SU-DHL-6 (cell line): Measurements from ENCODE around the gene FBXL13.

Experiments used
- H2AFZ ChIP-seq: fragments of 200-600 bp; sonication (generic); 2 replicates; pipeline ENCODE4 v1.6.1; 2014; ENCODE audit warnings: low read depth, mild to moderate bottlenecking, moderate library complexity, mixed read lengths, antibody characterized with exemption, low read length; ENCODE audit not compliant: severe bottlenecking
- H3F3A ChIP-seq: fragments of 200-600 bp; shearing (Covaris generic); 2 replicates; pipeline ENCODE4 v1.6.0; 2016; ENCODE audit warnings: antibody characterized with exemption, mild to moderate bottlenecking; ENCODE audit not compliant: insufficient read depth
- H3K27ac ChIP-seq: fragments of 200-600 bp; sonication (generic); 2 replicates; pipeline ENCODE4 v1.5.1; 2016; ENCODE audit warnings: low read depth, mild to moderate bottlenecking, low read length, moderate library complexity, mixed read lengths
- H3K27me3 ChIP-seq: fragments of 200-600 bp; sonication (generic), shearing (Covaris generic); 2 replicates; pipeline ENCODE4 v1.6.0; 2014; ENCODE audit warnings: mild to moderate bottlenecking, low read length
- H3K36me3 ChIP-seq: fragments of 200-600 bp; sonication (generic); 2 replicates; pipeline ENCODE4 v1.6.1; 2014; ENCODE audit warnings: mild to moderate bottlenecking, low read length, mixed read lengths
- H3K4me2 ChIP-seq: fragments of 300-600, 200-600 bp; shearing (Covaris generic), sonication (generic); 2 replicates; pipeline ENCODE4 v1.6.0; 2014; ENCODE audit warnings: low read length, low read depth, mild to moderate bottlenecking; ENCODE audit not compliant: poor library complexity, severe bottlenecking
- H3K4me3 ChIP-seq: fragments of 200-600 bp; sonication (generic); 2 replicates; pipeline ENCODE4 v1.5.1; 2014; ENCODE audit warnings: antibody characterized with exemption, low read length, mild to moderate bottlenecking, mixed read lengths; ENCODE audit not compliant: insufficient read depth, poor library complexity, severe bottlenecking
- H3K79me2 ChIP-seq: fragments of 200-600 bp; sonication (generic); 2 replicates; pipeline ENCODE4 v1.6.1; 2014; ENCODE audit warnings: mild to moderate bottlenecking, low read length, moderate library complexity; ENCODE audit not compliant: insufficient read depth
- H3K9ac ChIP-seq: fragments of 200-600 bp; sonication (generic); 2 replicates; pipeline ENCODE4 v1.7.0; 2014; ENCODE audit warnings: mild to moderate bottlenecking, low read length
- H3K9me2 ChIP-seq: fragments of 200-600 bp; sonication (generic); replicated peaks from 2 replicates; pipeline ENCODE4 v1.6.1; 2014; ENCODE audit warnings: low read length; ENCODE audit not compliant: insufficient read depth
- H3K9me3 ChIP-seq: fragments of 200-600 bp; sonication (generic); 2 replicates; pipeline ENCODE4 v1.6.1; 2014; ENCODE audit warnings: low read length, mixed read lengths; ENCODE audit not compliant: insufficient read depth
- H4K20me1 ChIP-seq: fragments of 200-600 bp; sonication (generic); 2 replicates; pipeline ENCODE4 v1.6.1; 2014; ENCODE audit warnings: low read depth, mild to moderate bottlenecking, antibody characterized with exemption, low read length, moderate library complexity, mixed read lengths
- EZH2phosphoT487 ChIP-seq: fragments of 200-600 bp; sonication (generic), shearing (Covaris generic); conservative IDR thresholded peaks from 2 replicates; pipeline ENCODE4 v1.6.1; 2018; ENCODE audit warnings: mild to moderate bottlenecking, antibody characterized with exemption, low read length, moderate library complexity, mixed read lengths
- TF ChIP-seq, protein P1 (sequence below): fragments of 200-600 bp; sonication (generic); IDR thresholded peaks from one replicate; pipeline ENCODE4 v1.5.1; 2017; ENCODE audit warnings: antibody characterized with exemption, mild to moderate bottlenecking, low read length, moderate library complexity; ENCODE audit not compliant: insufficient read depth, poor library complexity, severe bottlenecking

The FBXL13 gene

DNA sequence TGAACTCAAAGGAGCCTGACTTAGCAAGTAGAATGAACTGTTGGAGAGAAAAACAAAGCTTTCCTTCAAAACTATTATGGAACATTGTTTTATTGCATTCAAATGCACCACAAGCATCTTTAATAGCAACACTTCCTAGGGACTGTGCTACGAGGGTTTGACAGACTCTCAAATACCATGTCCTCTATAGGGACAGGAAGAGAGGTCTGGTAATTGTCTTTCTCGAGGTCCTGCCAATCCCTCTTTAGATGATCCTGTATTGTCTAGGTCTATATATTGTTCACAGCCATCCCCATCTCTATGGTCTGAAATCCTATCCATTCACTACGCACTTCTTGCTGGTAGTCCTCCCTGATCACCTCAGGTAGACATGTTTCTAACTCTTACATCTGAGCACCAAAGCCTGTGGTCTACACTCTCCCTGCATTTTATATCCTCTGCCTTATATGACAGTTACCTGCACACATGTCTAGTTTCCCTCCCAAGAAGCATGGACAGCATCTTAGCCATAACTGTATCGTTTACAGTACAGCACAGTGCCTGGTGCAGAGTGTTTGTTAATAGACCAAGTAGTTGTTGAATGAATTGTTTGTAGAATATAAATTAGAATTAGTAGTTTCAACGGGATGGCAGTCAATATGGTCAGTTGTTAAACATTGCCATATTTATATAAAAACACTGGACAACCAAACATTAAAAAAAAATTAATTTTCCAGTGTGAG is 183.5 kb downstream of the FBXL13 start:
- H3K9me3 ChIP-seq = no peaks in the 10 kb centered on the region; the same call in 1 of the 2 replicates
- H3F3A ChIP-seq = no peaks in the 10 kb centered on the region
- H3K4me2 ChIP-seq = no peak overlapping the region
- no peaks in the 10 kb centered on the region for H3K9me2 ChIP-seq
- TF ChIP-seq, protein P1, sequence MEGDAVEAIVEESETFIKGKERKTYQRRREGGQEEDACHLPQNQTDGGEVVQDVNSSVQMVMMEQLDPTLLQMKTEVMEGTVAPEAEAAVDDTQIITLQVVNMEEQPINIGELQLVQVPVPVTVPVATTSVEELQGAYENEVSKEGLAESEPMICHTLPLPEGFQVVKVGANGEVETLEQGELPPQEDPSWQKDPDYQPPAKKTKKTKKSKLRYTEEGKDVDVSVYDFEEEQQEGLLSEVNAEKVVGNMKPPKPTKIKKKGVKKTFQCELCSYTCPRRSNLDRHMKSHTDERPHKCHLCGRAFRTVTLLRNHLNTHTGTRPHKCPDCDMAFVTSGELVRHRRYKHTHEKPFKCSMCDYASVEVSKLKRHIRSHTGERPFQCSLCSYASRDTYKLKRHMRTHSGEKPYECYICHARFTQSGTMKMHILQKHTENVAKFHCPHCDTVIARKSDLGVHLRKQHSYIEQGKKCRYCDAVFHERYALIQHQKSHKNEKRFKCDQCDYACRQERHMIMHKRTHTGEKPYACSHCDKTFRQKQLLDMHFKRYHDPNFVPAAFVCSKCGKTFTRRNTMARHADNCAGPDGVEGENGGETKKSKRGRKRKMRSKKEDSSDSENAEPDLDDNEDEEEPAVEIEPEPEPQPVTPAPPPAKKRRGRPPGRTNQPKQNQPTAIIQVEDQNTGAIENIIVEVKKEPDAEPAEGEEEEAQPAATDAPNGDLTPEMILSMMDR = no peak
- no peak for TF ChIP-seq EZH2phosphoT487
- H3K36me3 ChIP-seq = no peaks in the 10 kb centered on the region
- no peak overlapping the region for H3K4me3 ChIP-seq
- no peaks in the 10 kb centered on the region for H3K27me3 ChIP-seq
- no peaks in the 10 kb centered on the region for H3K79me2 ChIP-seq
- H3K27ac ChIP-seq = no peak overlapping the region
- H3K9ac ChIP-seq = no peak overlapping the region
- no peak overlapping the region for H2AFZ ChIP-seq
- no peaks in the 10 kb centered on the region for H4K20me1 ChIP-seq

DNA sequence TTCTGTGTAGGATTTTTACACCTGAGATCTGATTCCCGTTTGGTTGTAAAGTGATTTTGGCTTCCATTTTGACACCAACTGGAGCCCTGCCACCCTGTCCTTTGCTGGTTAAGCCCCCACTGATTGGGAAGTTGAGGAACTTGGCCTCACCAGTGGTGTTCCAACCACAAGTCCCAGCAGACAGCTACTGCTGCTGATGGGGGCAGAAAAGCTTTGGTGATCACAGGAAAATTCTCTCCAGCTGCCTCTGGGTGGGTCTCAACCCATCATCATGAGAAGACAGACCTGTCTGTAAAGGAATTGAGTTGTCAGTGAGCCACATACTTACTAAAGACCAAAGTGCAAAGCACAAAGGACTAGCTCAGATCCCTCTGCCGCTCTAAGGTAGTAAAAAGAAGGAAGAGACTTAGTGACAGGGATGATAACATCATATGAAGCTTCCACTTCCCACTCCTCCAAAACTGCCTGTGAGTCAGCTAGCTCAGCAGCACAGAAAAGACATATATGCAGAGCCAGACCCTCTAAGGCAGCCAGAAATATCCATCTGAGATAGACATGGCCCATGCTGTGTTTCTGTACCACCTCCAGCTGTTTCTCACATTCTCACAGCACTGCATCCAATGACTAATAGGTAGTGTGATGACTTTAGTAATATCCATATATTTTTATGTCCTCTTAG is 184.2 kb downstream of the FBXL13 start:
- Histone ChIP-seq H4K20me1 (no peaks in the 10 kb centered on the region), H3K79me2 (no peaks in the 10 kb centered on the region), H3K36me3 (no peaks in the 10 kb centered on the region), H3K4me3 (no peak overlapping the region), H3K4me2 (no peak overlapping the region), H3K27ac (no peak overlapping the region), H3K27me3 (no peaks in the 10 kb centered on the region), H2AFZ (no peak overlapping the region), H3K9me2 (no peaks in the 10 kb centered on the region), H3F3A (no peaks in the 10 kb centered on the region), H3K9ac (no peak overlapping the region), H3K9me3 (peaks cover 5% of the 10 kb centered on the region; the same call in 1 of the 2 replicates)
- TF ChIP-seq, protein P1 = no peak
- no peak for TF ChIP-seq EZH2phosphoT487

DNA sequence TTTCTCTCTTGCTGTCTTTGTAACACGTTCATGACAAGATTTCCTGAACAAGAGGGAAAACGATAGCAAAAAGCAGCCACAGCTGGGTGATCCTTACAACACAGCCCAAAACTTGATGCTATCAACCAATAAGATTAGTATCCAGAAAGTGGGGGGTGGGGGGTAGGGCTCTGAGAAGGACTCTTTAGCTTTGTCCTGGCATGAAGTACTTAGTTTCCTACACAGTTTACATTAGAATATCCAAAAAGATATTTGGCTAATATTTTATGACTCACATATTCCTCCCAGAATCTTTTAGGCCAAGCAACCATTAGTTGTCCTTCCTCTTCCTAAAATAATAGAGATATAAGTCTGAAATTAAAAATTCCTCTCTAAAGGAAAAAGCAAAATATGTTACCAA is 184.7 kb downstream of the FBXL13 start:
- no peaks in the 10 kb centered on the region for H3K27me3 ChIP-seq
- H3K4me3 ChIP-seq = no peak overlapping the region
- H3K79me2 ChIP-seq = no peaks in the 10 kb centered on the region
- H3K27ac ChIP-seq = no peak overlapping the region
- H3K36me3 ChIP-seq = no peaks in the 10 kb centered on the region
- H3K9me2 ChIP-seq = no peaks in the 10 kb centered on the region
- H3K9me3 ChIP-seq = peaks cover 5% of the 10 kb centered on the region; the same call in 1 of the 2 replicates
- no peak overlapping the region for H2AFZ ChIP-seq
- TF ChIP-seq, protein P1 = no peak
- no peak for TF ChIP-seq EZH2phosphoT487
- H3F3A ChIP-seq = no peaks in the 10 kb centered on the region
- no peaks in the 10 kb centered on the region for H4K20me1 ChIP-seq
- H3K9ac ChIP-seq = no peak overlapping the region
- H3K4me2 ChIP-seq = no peak overlapping the region
